OCI-LY7 (cell line): ENCODE results near the gene IRF8.

Experiments used
- EZH2phosphoT487 ChIP-seq: fragments of 200-600 bp; sonication (generic); IDR thresholded peaks from 2 replicates; pipeline ENCODE4 v1.6.1; 2018; ENCODE audit warnings: low read depth, borderline replicate concordance, mild to moderate bottlenecking, mixed run types, antibody characterized with exemption, low read length, moderate library complexity, mixed read lengths
- TF ChIP-seq, protein P1 (sequence below): fragments of 200-600 bp; sonication (generic); conservative IDR thresholded peaks from 2 replicates; pipeline ENCODE4 v1.5.1; 2014; ENCODE audit warnings: mild to moderate bottlenecking, antibody characterized with exemption, low read length, moderate library complexity, mixed read lengths

DNA sequence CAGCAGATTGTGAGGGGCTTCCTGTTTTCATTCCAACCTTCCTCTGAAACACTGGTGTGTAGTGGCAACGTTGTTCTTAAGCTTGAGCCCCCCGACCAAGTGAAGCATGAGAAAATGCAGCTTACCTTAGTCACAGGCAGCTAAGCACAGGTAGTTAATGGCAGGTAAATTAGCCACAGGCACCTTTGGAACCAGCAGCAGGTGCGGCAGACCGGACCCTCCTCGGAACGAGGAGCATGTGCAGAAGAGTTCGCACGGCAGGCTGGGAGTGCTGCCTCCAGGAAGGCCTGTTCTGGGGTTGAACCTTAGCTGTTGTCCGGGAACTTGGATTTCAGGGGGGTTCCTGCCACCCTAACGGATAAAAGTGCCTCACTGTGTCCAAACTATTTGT lies 7.2 kb upstream of the IRF8 start:
- TF ChIP-seq, protein P1, sequence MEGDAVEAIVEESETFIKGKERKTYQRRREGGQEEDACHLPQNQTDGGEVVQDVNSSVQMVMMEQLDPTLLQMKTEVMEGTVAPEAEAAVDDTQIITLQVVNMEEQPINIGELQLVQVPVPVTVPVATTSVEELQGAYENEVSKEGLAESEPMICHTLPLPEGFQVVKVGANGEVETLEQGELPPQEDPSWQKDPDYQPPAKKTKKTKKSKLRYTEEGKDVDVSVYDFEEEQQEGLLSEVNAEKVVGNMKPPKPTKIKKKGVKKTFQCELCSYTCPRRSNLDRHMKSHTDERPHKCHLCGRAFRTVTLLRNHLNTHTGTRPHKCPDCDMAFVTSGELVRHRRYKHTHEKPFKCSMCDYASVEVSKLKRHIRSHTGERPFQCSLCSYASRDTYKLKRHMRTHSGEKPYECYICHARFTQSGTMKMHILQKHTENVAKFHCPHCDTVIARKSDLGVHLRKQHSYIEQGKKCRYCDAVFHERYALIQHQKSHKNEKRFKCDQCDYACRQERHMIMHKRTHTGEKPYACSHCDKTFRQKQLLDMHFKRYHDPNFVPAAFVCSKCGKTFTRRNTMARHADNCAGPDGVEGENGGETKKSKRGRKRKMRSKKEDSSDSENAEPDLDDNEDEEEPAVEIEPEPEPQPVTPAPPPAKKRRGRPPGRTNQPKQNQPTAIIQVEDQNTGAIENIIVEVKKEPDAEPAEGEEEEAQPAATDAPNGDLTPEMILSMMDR = no peak
- no peak for TF ChIP-seq EZH2phosphoT487
